Germinal center (tissue), 1 donor: ENCODE data around the gene PGAP3.
"Not testable (repeated sequence)": the region's sequence is repeated elsewhere in the genome, so short reads cannot be mapped to it uniquely, and the experiment has no call there.

Experiments
- DNase-seq: peaks from one replicate; pipeline ENCODE4 v3.0.0; 2012; ENCODE audit warnings: mixed read lengths, low spot score

PGAP3 gene

GRCh38 chr17:39687546-39688474 is at the start of gene PGAP3:
Gene PGAP3 (minus strand): TSS chr17:39688057. CDS start chr17:39688014, 43 bp downstream.
- DNase-seq: peak; percentile 95

GRCh38 chr17:39737206-39737759 is 49.4 kb upstream of the PGAP3 start:
- DNase-seq: no peak

- no peak for DNase-seq
Observed at GRCh38 chr17:39736319-39737165, 48.7 kb upstream of the PGAP3 start.

GRCh38 chr17:39735882-39736281 is 48.0 kb upstream of the PGAP3 start:
- no peak for DNase-seq

- no peak for DNase-seq
Observed at GRCh38 chr17:39732586-39732985, 44.7 kb upstream of the PGAP3 start.

GRCh38 chr17:39730095-39730921 is 42.5 kb upstream of the PGAP3 start, which contains the start of gene MIEN1:
Gene MIEN1 (minus strand): TSS chr17:39730532. CDS start chr17:39730495, 37 bp downstream.
- peak; percentile 97 for DNase-seq

GRCh38 chr17:39729280-39729851 is 41.5 kb upstream of the PGAP3 start:
- DNase-seq: no peak

GRCh38 chr17:39727556-39727955 is 39.7 kb upstream of the PGAP3 start:
- no peak for DNase-seq

GRCh38 chr17:39726617-39727016 is 38.8 kb upstream of the PGAP3 start:
- no peak for DNase-seq

GRCh38 chr17:39725923-39726322 is 38.1 kb upstream of the PGAP3 start:
- not testable (repeated sequence) for DNase-seq

GRCh38 chr17:39724731-39725130 is 36.9 kb upstream of the PGAP3 start:
- no peak for DNase-seq

- DNase-seq: no peak
Observed at GRCh38 chr17:39722965-39723848, 35.4 kb upstream of the PGAP3 start.

GRCh38 chr17:39722104-39722503 is 34.2 kb upstream of the PGAP3 start:
- no peak for DNase-seq

GRCh38 chr17:39719563-39720355 is 31.9 kb upstream of the PGAP3 start:
- no peak for DNase-seq

- no peak for DNase-seq
Observed at GRCh38 chr17:39717660-39718059, 29.8 kb upstream of the PGAP3 start.

- no peak for DNase-seq
Observed at GRCh38 chr17:39716879-39717536, 29.2 kb upstream of the PGAP3 start.

- no peak for DNase-seq
Observed at GRCh38 chr17:39716073-39716818, 28.4 kb upstream of the PGAP3 start.
